ENCODE measurements around the gene FIBCD1. TPM values are rescaled to one million over a fixed set of nuclear protein-coding genes. Genes with fewer than 3 reads are reported as not detected.
A peak's percentile ranks its signal among the peaks of the same experiment; 100 is the strongest.

FIBCD1 gene
- total and polyA plus RNA-seq, 11 donors, result 0.24 to 3.9 (median 1.3) TPM; not detected in 2

DNA sequence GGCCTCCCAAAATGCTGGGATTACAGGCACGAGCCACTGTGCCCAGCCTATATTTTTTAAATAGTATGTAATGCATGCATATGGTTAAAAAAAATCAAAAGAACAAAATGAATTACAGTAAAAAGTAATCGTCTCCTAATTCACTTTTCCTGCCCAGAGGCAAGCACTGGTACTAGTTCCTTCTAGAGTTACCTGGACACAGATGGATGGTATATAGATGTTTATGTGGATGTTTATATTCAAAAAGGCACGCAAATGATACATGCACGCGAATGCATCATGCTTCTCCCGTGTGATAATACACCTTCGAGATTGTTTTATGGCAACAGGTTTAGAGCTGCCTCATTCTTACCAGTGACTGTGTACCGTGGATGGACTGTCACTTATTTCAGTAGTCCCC lies 82.6 kb downstream of the FIBCD1 start:
- DNase-seq, result no peak
- 83 to 88% (median 85%) methylated on average over 8 of the region's 8 CpGs for WGBS, 4 donors
- Histone ChIP-seq H3K27ac (no peak overlapping the region), H3K4me3 (no peak overlapping the region), H3K4me1 (peaks cover 2 to 51% (median 34%) of the 10 kb centered on the region in 12 donors), H3K9me3 (no peaks in the 10 kb centered on the region), H3K27me3 (no peaks in the 10 kb centered on the region), H3K36me3 (peaks cover 0 to 58% (median 43%) of the 10 kb centered on the region in 9 donors)
- ATAC-seq, result no peak
- intact Hi-C loops (cut with DNase I), result no loop called here
- no peak for TF ChIP-seq POLR2A (IDR thresholded peaks at IDR 0.05)
- TF ChIP-seq, protein P1, sequence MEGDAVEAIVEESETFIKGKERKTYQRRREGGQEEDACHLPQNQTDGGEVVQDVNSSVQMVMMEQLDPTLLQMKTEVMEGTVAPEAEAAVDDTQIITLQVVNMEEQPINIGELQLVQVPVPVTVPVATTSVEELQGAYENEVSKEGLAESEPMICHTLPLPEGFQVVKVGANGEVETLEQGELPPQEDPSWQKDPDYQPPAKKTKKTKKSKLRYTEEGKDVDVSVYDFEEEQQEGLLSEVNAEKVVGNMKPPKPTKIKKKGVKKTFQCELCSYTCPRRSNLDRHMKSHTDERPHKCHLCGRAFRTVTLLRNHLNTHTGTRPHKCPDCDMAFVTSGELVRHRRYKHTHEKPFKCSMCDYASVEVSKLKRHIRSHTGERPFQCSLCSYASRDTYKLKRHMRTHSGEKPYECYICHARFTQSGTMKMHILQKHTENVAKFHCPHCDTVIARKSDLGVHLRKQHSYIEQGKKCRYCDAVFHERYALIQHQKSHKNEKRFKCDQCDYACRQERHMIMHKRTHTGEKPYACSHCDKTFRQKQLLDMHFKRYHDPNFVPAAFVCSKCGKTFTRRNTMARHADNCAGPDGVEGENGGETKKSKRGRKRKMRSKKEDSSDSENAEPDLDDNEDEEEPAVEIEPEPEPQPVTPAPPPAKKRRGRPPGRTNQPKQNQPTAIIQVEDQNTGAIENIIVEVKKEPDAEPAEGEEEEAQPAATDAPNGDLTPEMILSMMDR (IDR thresholded peaks at IDR 0.05), result no peak

DNA sequence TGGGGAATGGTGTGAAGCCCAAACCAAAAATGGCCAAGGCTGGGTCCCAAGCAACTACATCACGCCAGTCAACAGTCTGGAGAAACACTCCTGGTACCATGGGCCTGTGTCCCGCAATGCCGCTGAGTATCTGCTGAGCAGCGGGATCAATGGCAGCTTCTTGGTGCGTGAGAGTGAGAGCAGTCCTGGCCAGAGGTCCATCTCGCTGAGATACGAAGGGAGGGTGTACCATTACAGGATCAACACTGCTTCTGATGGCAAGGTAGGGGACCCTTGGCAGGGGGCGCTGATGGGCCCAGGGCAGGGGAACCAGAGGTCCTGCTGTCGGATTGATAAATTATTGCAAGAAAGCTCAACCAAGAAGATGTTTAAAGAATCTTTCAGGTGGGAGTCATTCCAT lies 84.2 kb downstream of the FIBCD1 start:
- Histone ChIP-seq H3K4me1 (peaks cover 0 to 42% (median 21%) of the 10 kb centered on the region in 12 donors), H3K27ac (peak overlapping the region in 1 of 12 donors; percentile 96), H3K36me3 (peaks cover 0 to 55% (median 43%) of the 10 kb centered on the region in 9 donors), H3K9me3 (no peaks in the 10 kb centered on the region), H3K27me3 (no peaks in the 10 kb centered on the region), H3K4me3 (no peak overlapping the region)
- 93 to 95% (median 94%) methylated on average over 9 of the region's 9 CpGs for WGBS, 4 donors
- intact Hi-C loops (cut with DNase I), result no loop called here
- ATAC-seq, result no peak
- TF ChIP-seq POLR2A (IDR thresholded peaks at IDR 0.05), result no peak
- TF ChIP-seq, protein P1 (IDR thresholded peaks at IDR 0.05), result no peak
- DNase-seq, result no peak

DNA sequence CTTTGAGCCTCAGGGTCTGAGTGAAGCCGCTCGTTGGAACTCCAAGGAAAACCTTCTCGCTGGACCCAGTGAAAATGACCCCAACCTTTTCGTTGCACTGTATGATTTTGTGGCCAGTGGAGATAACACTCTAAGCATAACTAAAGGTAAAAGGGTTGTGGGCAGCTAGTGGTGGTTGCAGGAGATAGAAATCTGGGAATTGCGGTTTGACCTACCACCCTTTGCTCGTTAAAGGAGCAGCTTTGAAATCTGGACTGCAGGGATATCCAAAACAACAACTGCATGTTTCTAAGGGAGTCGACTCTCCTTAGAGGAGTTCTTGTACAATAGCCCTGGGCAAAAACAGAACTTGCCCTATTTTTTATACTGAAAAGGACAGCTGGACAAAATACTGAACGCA lies 85.0 kb downstream of the FIBCD1 start:
- H3K27ac ChIP-seq, result peak overlapping the region in 1 of 12 donors; percentile 96
- ATAC-seq (no peak), DNase-seq (no peak)
- H3K4me3 ChIP-seq, result no peak overlapping the region
- 82 to 87% (median 84%) methylated on average over 8 of the region's 8 CpGs for WGBS, 4 donors
- peaks cover 0 to 42% (median 18%) of the 10 kb centered on the region in 12 donors for H3K4me1 ChIP-seq
- no peaks in the 10 kb centered on the region for H3K9me3 ChIP-seq
- TF ChIP-seq, protein P1 (IDR thresholded peaks at IDR 0.05), result no peak
- TF ChIP-seq POLR2A (IDR thresholded peaks at IDR 0.05), result no peak
- no peaks in the 10 kb centered on the region for H3K27me3 ChIP-seq
- H3K36me3 ChIP-seq, result peaks cover 0 to 49% (median 43%) of the 10 kb centered on the region in 9 donors
- intact Hi-C loops (cut with DNase I), result no loop called here

DNA sequence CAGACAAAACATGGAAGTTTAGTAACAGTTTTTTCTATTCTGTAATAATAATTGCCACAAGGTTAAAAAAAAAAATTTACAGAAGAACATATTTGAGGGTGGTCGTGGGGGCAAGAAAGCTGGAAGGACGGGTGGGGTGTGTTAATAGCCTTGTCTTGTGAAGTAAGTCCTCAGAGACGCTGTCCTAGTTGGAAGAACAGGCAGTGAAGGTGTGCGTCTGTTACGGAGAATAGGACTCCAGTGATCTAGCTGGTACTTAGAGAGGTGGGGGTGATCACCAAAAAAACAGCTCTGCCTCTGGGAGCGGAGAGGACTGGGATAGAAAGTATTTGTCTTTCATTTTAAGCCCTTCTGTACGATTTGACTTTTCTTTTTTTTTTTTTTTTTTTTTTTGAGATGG lies 86.2 kb downstream of the FIBCD1 start:
- Histone ChIP-seq H3K4me3 (no peak overlapping the region), H3K27ac (peak overlapping the region in 3 of 12 donors; percentile 20 to 96 (median 33)), H3K9me3 (no peaks in the 10 kb centered on the region), H3K36me3 (peaks cover 0 to 45% (median 39%) of the 10 kb centered on the region in 9 donors), H3K4me1 (peaks cover 0 to 38% (median 15%) of the 10 kb centered on the region in 12 donors), H3K27me3 (no peaks in the 10 kb centered on the region)
- intact Hi-C loops (cut with DNase I), result no loop called here
- DNase-seq (no peak), ATAC-seq (no peak)
- TF ChIP-seq, protein P1 (IDR thresholded peaks at IDR 0.05), result no peak
- no peak for TF ChIP-seq POLR2A (IDR thresholded peaks at IDR 0.05)
- WGBS, 4 donors, result 85 to 92% (median 87%) methylated on average over 7 of the region's 7 CpGs

Other genes with a start within 250 kb of the FIBCD1 start
- gene EXOSC2, start 245.5 kb downstream of the FIBCD1 start, total RNA-seq, result 10 to 100 TPM; 10.6 to 16.0 (median 13.1) TPM
- gene EXOSC2, start 245.5 kb downstream of the FIBCD1 start, polyA plus RNA-seq, result 10 to 100 TPM; 10.6 to 19.7 TPM
- 10 to 100 TPM; 27.2 to 49.8 (median 34.1) TPM for gene ABL1, start 104.0 kb downstream of the FIBCD1 start, total RNA-seq
- 10 to 100 TPM; 13.2 to 29.7 TPM for gene ABL1, start 104.0 kb downstream of the FIBCD1 start, polyA plus RNA-seq
- gene QRFP, start 42.4 kb downstream of the FIBCD1 start, total RNA-seq, result not detected
- not detected for gene QRFP, start 42.4 kb downstream of the FIBCD1 start, polyA plus RNA-seq
- 1 to 10 TPM in 3 of 9 donors, under 1 TPM in 6; 0.11 to 1.8 (median 0.69) TPM for gene LAMC3, start 69.9 kb upstream of the FIBCD1 start, total RNA-seq
- under 1 TPM; 0.27 to 0.67 TPM for gene LAMC3, start 69.9 kb upstream of the FIBCD1 start, polyA plus RNA-seq
- gene AIF1L, start 157.3 kb upstream of the FIBCD1 start, total RNA-seq, result 10 to 100 TPM; 12.1 to 93.8 (median 23.7) TPM
- gene AIF1L, start 157.3 kb upstream of the FIBCD1 start, polyA plus RNA-seq, result 10 to 100 TPM; 15.9 to 23.1 TPM
- 10 to 100 TPM; 19.2 to 45.1 (median 25.7) TPM for gene NUP214, start 186.3 kb upstream of the FIBCD1 start, total RNA-seq
- 10 to 100 TPM; 13.7 to 13.8 TPM for gene NUP214, start 186.3 kb upstream of the FIBCD1 start, polyA plus RNA-seq